ENCODE data around the gene KRT77.

KRT77 gene

DNA sequence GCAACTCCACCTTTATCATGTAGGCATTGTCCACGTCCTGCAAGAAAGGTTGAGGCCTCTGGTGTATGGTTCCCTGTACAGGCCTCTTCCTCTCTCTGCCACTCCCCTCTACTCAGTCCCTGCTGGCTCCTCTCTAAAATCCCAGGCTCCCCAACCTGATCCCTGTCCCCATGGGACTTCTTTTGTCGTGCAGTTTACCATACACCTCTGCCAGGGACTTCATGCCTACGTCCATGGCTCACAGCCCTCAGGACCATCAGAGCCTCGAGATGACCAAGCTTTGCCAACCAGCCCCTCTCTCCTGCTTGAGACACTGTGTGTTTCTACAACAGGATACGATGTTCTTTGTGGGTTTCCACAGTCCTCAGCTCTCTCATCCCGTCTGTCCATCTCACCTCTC, 54.3 kb downstream of the KRT77 start:
- no peaks in the 10 kb centered on the region for H3K36me3 ChIP-seq (ENCODE audit: insufficient read depth, insufficient read length, low read length)
- H3K9ac ChIP-seq (ENCODE audit: insufficient read length, low read depth): no peak overlapping the region
- peaks cover 4% of the 10 kb centered on the region for H3K27me3 ChIP-seq (ENCODE audit: insufficient read depth, insufficient read length)
- H3K4me3 ChIP-seq (ENCODE audit: insufficient read length, low read depth): no peak overlapping the region
- TF ChIP-seq ZNF274 (IDR thresholded peaks at IDR 0.05; ENCODE audit: low read depth, low read length): no peak
- TF ChIP-seq SUZ12 (IDR thresholded peaks at IDR 0.05; ENCODE audit: extremely low read depth, insufficient read depth, insufficient read length): no peak
- TF ChIP-seq YY1 (IDR thresholded peaks at IDR 0.05; ENCODE audit: insufficient read depth, insufficient read length): no peak
- H3K4me1 ChIP-seq (ENCODE audit: insufficient read depth, insufficient read length): no peaks in the 10 kb centered on the region
- DNase-seq (ENCODE audit: low read depth, low spot score): no peak
- H3K9me3 ChIP-seq (ENCODE audit: insufficient read depth, low read length): peaks cover 7% of the 10 kb centered on the region; the same call in 1 of the 2 replicates

- Histone ChIP-seq H3K27me3 (ENCODE audit: insufficient read depth, insufficient read length) (peaks cover 6% of the 10 kb centered on the region), H3K4me3 (ENCODE audit: insufficient read length, low read depth) (no peak overlapping the region), H3K9ac (ENCODE audit: insufficient read length, low read depth) (no peak overlapping the region), H3K36me3 (ENCODE audit: insufficient read depth, insufficient read length, low read length) (no peaks in the 10 kb centered on the region), H3K4me1 (ENCODE audit: insufficient read depth, insufficient read length) (no peaks in the 10 kb centered on the region), H3K9me3 (ENCODE audit: insufficient read depth, low read length) (peaks cover 7% of the 10 kb centered on the region; the same call in 1 of the 2 replicates)
- no peak for DNase-seq (ENCODE audit: low read depth, low spot score)
- TF ChIP-seq SUZ12 (IDR thresholded peaks at IDR 0.05; ENCODE audit: extremely low read depth, insufficient read depth, insufficient read length): no peak
- no peak for TF ChIP-seq ZNF274 (IDR thresholded peaks at IDR 0.05; ENCODE audit: low read depth, low read length)
- no peak for TF ChIP-seq YY1 (IDR thresholded peaks at IDR 0.05; ENCODE audit: insufficient read depth, insufficient read length)
Observed at GRCh38 chr12:52648012-52648550, 55.2 kb downstream of the KRT77 start.

GRCh38 chr12:52647601-52648000, 55.7 kb downstream of the KRT77 start:
- Histone ChIP-seq H3K9ac (ENCODE audit: insufficient read length, low read depth) (no peak overlapping the region), H3K9me3 (ENCODE audit: insufficient read depth, low read length) (peaks cover 7% of the 10 kb centered on the region; the same call in 1 of the 2 replicates), H3K27me3 (ENCODE audit: insufficient read depth, insufficient read length) (peaks cover 6% of the 10 kb centered on the region), H3K4me1 (ENCODE audit: insufficient read depth, insufficient read length) (no peaks in the 10 kb centered on the region), H3K36me3 (ENCODE audit: insufficient read depth, insufficient read length, low read length) (no peaks in the 10 kb centered on the region), H3K4me3 (ENCODE audit: insufficient read length, low read depth) (no peak overlapping the region)
- DNase-seq (ENCODE audit: low read depth, low spot score): no peak
- TF ChIP-seq YY1 (IDR thresholded peaks at IDR 0.05; ENCODE audit: insufficient read depth, insufficient read length): no peak
- TF ChIP-seq SUZ12 (IDR thresholded peaks at IDR 0.05; ENCODE audit: extremely low read depth, insufficient read depth, insufficient read length): no peak

- Histone ChIP-seq H3K4me1 (ENCODE audit: insufficient read depth, insufficient read length) (no peaks in the 10 kb centered on the region), H3K9me3 (ENCODE audit: insufficient read depth, low read length) (peaks cover 1% of the 10 kb centered on the region; the same call in 1 of the 2 replicates), H3K4me3 (ENCODE audit: insufficient read length, low read depth) (no peak overlapping the region), H3K9ac (ENCODE audit: insufficient read length, low read depth) (no peak overlapping the region), H3K36me3 (ENCODE audit: insufficient read depth, insufficient read length, low read length) (no peaks in the 10 kb centered on the region), H3K27me3 (ENCODE audit: insufficient read depth, insufficient read length) (peaks cover 6% of the 10 kb centered on the region)
- TF ChIP-seq YY1 (IDR thresholded peaks at IDR 0.05; ENCODE audit: insufficient read depth, insufficient read length) (no peak), ZNF274 (IDR thresholded peaks at IDR 0.05; ENCODE audit: low read depth, low read length) (no peak), SUZ12 (IDR thresholded peaks at IDR 0.05; ENCODE audit: extremely low read depth, insufficient read depth, insufficient read length) (no peak)
- DNase-seq (ENCODE audit: low read depth, low spot score): no peak
Observed at GRCh38 chr12:52646613-52647012, 56.7 kb downstream of the KRT77 start.

- TF ChIP-seq YY1 (IDR thresholded peaks at IDR 0.05; ENCODE audit: insufficient read depth, insufficient read length): no peak
- H3K36me3 ChIP-seq (ENCODE audit: insufficient read depth, insufficient read length, low read length): no peaks in the 10 kb centered on the region
- DNase-seq (ENCODE audit: low read depth, low spot score): no peak
- H3K9me3 ChIP-seq (ENCODE audit: insufficient read depth, low read length): no peaks in the 10 kb centered on the region
- H3K4me3 ChIP-seq (ENCODE audit: insufficient read length, low read depth): no peak overlapping the region
- H3K9ac ChIP-seq (ENCODE audit: insufficient read length, low read depth): no peak overlapping the region
- H3K4me1 ChIP-seq (ENCODE audit: insufficient read depth, insufficient read length): no peaks in the 10 kb centered on the region
- peaks cover 6% of the 10 kb centered on the region for H3K27me3 ChIP-seq (ENCODE audit: insufficient read depth, insufficient read length)
Observed at GRCh38 chr12:52645982-52646381, 57.3 kb downstream of the KRT77 start.

GRCh38 chr12:52645120-52645761, 58.1 kb downstream of the KRT77 start:
- Histone ChIP-seq H3K4me3 (ENCODE audit: insufficient read length, low read depth) (no peak overlapping the region), H3K4me1 (ENCODE audit: insufficient read depth, insufficient read length) (no peaks in the 10 kb centered on the region), H3K27me3 (ENCODE audit: insufficient read depth, insufficient read length) (peaks cover 6% of the 10 kb centered on the region), H3K9ac (ENCODE audit: insufficient read length, low read depth) (no peak overlapping the region), H3K9me3 (ENCODE audit: insufficient read depth, low read length) (no peaks in the 10 kb centered on the region), H3K36me3 (ENCODE audit: insufficient read depth, insufficient read length, low read length) (no peaks in the 10 kb centered on the region)
- no peak for TF ChIP-seq SUZ12 (IDR thresholded peaks at IDR 0.05; ENCODE audit: extremely low read depth, insufficient read depth, insufficient read length)
- no peak for TF ChIP-seq YY1 (IDR thresholded peaks at IDR 0.05; ENCODE audit: insufficient read depth, insufficient read length)
- TF ChIP-seq ZNF274 (IDR thresholded peaks at IDR 0.05; ENCODE audit: low read depth, low read length): no peak
- DNase-seq (ENCODE audit: low read depth, low spot score): no peak

- TF ChIP-seq SUZ12 (IDR thresholded peaks at IDR 0.05; ENCODE audit: extremely low read depth, insufficient read depth, insufficient read length): no peak
- TF ChIP-seq ZNF274 (IDR thresholded peaks at IDR 0.05; ENCODE audit: low read depth, low read length): no peak
- no peak for TF ChIP-seq YY1 (IDR thresholded peaks at IDR 0.05; ENCODE audit: insufficient read depth, insufficient read length)
- no peak for DNase-seq (ENCODE audit: low read depth, low spot score)
- Histone ChIP-seq H3K27me3 (ENCODE audit: insufficient read depth, insufficient read length) (peaks cover 6% of the 10 kb centered on the region), H3K36me3 (ENCODE audit: insufficient read depth, insufficient read length, low read length) (no peaks in the 10 kb centered on the region), H3K9ac (ENCODE audit: insufficient read length, low read depth) (no peak overlapping the region), H3K4me1 (ENCODE audit: insufficient read depth, insufficient read length) (no peaks in the 10 kb centered on the region), H3K4me3 (ENCODE audit: insufficient read length, low read depth) (no peak overlapping the region), H3K9me3 (ENCODE audit: insufficient read depth, low read length) (no peaks in the 10 kb centered on the region)
Observed at GRCh38 chr12:52644078-52644415, 59.3 kb downstream of the KRT77 start.
